ENCODE results near the gene TBCD.

Gene TBCD

GRCh38 chr17:82790391-82790790, 38.5 kb downstream of the TBCD start:
- no peak for DNase-seq
- no peak for TF ChIP-seq CTCF (IDR thresholded peaks at IDR 0.05; ENCODE audit: low read depth, low read length, missing control alignments)
- Histone ChIP-seq H3K4me3 (ENCODE audit: low read depth, low read length) (no peak overlapping the region), H3K27me3 (replicated peaks) (no peaks in the 10 kb centered on the region), H3K27ac (no peak overlapping the region), H3K36me3 (replicated peaks) (no peaks in the 10 kb centered on the region)
- in situ Hi-C loops (cut with HindIII; ENCODE audit: low pct_ligation_motif_present, low sequenced_read_pairs), result no loop called here

DNA sequence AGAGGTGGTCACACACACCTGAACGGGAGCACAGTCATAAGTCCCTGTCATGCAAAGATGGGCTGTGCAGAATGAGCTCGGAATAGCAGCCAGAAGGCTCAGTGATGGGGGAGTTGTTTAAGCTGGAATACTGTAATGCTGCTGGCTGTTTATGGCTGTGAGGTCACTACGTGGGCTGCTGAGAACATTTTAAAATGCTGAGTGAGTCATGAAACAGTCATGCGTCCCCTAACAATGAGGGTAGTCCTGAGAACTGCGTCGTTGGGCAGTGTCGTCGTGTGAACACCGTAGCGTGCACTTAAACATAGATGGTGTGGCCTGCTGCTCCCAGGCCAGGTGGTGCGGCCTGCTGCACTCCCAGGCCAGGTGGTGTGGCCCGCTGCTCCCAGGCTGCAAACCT, 39.7 kb downstream of the TBCD start:
- H3K36me3 ChIP-seq (replicated peaks), result no peaks in the 10 kb centered on the region
- H3K4me3 ChIP-seq (ENCODE audit: low read depth, low read length), result no peak overlapping the region
- H3K27me3 ChIP-seq (replicated peaks), result no peaks in the 10 kb centered on the region
- DNase-seq, result peak; percentile 93
- no peak for TF ChIP-seq CTCF (IDR thresholded peaks at IDR 0.05; ENCODE audit: low read depth, low read length, missing control alignments)
- peak overlapping the region; percentile 61 for H3K27ac ChIP-seq
- in situ Hi-C loops (cut with HindIII; ENCODE audit: low pct_ligation_motif_present, low sequenced_read_pairs), result no loop called here

DNA sequence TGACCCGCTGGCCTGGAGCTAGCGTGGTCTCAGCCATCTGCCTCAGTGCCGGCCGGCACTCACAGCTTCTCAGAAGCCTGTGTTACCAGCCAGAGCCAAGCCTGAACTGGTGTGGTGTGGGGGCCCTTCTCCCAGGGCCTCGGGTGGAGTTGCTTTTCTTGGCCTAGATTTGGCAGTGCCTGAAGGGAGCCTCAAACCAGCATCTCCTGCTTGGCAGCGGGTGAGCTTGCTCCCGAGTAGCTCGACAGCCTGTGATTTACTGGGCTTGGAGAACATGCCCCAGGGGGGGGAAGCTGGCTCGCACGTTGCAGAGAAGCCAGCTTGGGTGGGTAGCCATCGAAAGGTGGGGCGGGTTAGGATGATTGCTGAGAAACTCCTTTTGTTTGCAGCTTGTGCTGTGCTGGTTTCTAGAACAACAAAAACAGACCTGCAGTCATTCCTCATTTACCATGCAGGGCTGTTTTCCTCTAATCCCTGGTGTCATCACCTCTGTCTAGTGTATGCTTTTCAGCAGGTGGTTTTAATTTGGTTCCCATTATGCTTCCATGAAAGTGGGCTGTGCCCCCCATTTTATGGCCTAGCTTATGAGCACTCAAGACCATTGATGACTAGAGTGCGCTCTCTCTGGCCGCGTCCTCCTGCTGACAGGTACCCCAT, 42.2 kb downstream of the TBCD start:
- in situ Hi-C loops (cut with HindIII; ENCODE audit: low pct_ligation_motif_present, low sequenced_read_pairs), result no loop called here
- no peak for DNase-seq
- no peak for TF ChIP-seq CTCF (IDR thresholded peaks at IDR 0.05; ENCODE audit: low read depth, low read length, missing control alignments)
- Histone ChIP-seq H3K27me3 (replicated peaks) (no peaks in the 10 kb centered on the region), H3K27ac (no peak overlapping the region), H3K4me3 (ENCODE audit: low read depth, low read length) (no peak overlapping the region), H3K36me3 (replicated peaks) (no peaks in the 10 kb centered on the region)

- Histone ChIP-seq H3K27me3 (replicated peaks) (no peaks in the 10 kb centered on the region), H3K27ac (no peak overlapping the region), H3K36me3 (replicated peaks) (no peaks in the 10 kb centered on the region), H3K4me3 (ENCODE audit: low read depth, low read length) (no peak overlapping the region)
- peak; percentile 48 for DNase-seq
- TF ChIP-seq CTCF (IDR thresholded peaks at IDR 0.05; ENCODE audit: low read depth, low read length, missing control alignments), result no peak
- in situ Hi-C loops (cut with HindIII; ENCODE audit: low pct_ligation_motif_present, low sequenced_read_pairs), result no loop called here
These were observed 43.1 kb downstream of the TBCD start for GRCh38 chr17:82794781-82795482.

DNA sequence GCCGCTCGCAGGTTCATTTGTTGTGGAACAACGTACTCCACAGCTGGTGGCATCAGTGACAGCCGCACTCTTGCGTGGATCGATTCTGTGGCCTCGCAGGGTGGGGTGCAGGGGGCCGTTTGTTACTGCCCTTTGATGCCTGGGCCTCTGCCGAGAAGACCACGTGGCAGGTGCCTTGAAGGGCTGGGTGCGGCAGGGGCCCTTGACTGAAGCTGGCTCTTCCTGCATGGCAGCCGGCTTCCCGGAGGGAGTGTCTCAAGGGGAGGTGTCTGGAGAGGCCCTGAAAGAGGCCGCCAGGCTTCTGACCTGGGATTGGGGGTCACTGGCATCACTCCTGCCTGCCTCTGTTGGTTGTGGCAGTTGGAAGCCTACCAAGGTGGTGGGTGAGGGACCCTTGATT, 43.8 kb downstream of the TBCD start:
- H3K4me3 ChIP-seq (ENCODE audit: low read depth, low read length), result no peak overlapping the region
- no peak overlapping the region for H3K27ac ChIP-seq
- TF ChIP-seq CTCF (IDR thresholded peaks at IDR 0.05; ENCODE audit: low read depth, low read length, missing control alignments), result no peak
- no peak for DNase-seq
- in situ Hi-C loops (cut with HindIII; ENCODE audit: low pct_ligation_motif_present, low sequenced_read_pairs), result no loop called here
- no peaks in the 10 kb centered on the region for H3K27me3 ChIP-seq (replicated peaks)
- no peaks in the 10 kb centered on the region for H3K36me3 ChIP-seq (replicated peaks)
